ENCODE measurements around the gene APOB.

Gene APOB

GRCh38 chr2:21022792-21023367, 21.0 kb downstream of the APOB start:
- Histone ChIP-seq H3K36me3 (ENCODE audit: insufficient read depth, low read length) (no peaks in the 10 kb centered on the region), H3K27ac (ENCODE audit: low read depth, low read length, poor library complexity, severe bottlenecking) (no peak overlapping the region), H3K4me2 (ENCODE audit: low read length) (no peak overlapping the region), H4K20me1 (ENCODE audit: insufficient read depth, low read length) (no peaks in the 10 kb centered on the region), H3K4me3 (ENCODE audit: low read depth, low read length, poor library complexity, severe bottlenecking) (no peak overlapping the region), H3K79me2 (ENCODE audit: insufficient read depth, low read length) (no peaks in the 10 kb centered on the region), H3K27me3 (ENCODE audit: insufficient read depth, low read length) (no peaks in the 10 kb centered on the region), H3F3A (ENCODE audit: insufficient read depth, low read length) (no peaks in the 10 kb centered on the region), H3K9me2 (ENCODE audit: low read depth, low read length) (no peaks in the 10 kb centered on the region), H2AFZ (ENCODE audit: low read length) (no peak overlapping the region), H3K9ac (ENCODE audit: low read length) (no peak overlapping the region), H3K9me3 (ENCODE audit: low read length) (no peaks in the 10 kb centered on the region), H3K4me1 (ENCODE audit: insufficient read depth, low read length, severe bottlenecking) (no peaks in the 10 kb centered on the region)
- TF ChIP-seq EZH2 (IDR thresholded peaks at IDR 0.05; ENCODE audit: borderline replicate concordance, low read length) (no peak), CTCF (IDR thresholded peaks at IDR 0.05; ENCODE audit: low read length) (no peak)

- no peaks in the 10 kb centered on the region for H3K79me2 ChIP-seq (ENCODE audit: insufficient read depth, low read length)
- H3K9ac ChIP-seq (ENCODE audit: low read length) = no peak overlapping the region
- H3K9me2 ChIP-seq (ENCODE audit: low read depth, low read length) = no peaks in the 10 kb centered on the region
- H3K4me3 ChIP-seq (ENCODE audit: low read depth, low read length, poor library complexity, severe bottlenecking) = no peak overlapping the region
- no peaks in the 10 kb centered on the region for H4K20me1 ChIP-seq (ENCODE audit: insufficient read depth, low read length)
- no peaks in the 10 kb centered on the region for H3K27me3 ChIP-seq (ENCODE audit: insufficient read depth, low read length)
- H3K4me1 ChIP-seq (ENCODE audit: insufficient read depth, low read length, severe bottlenecking) = no peaks in the 10 kb centered on the region
- TF ChIP-seq CTCF (IDR thresholded peaks at IDR 0.05; ENCODE audit: low read length) = no peak
- no peak for TF ChIP-seq EZH2 (IDR thresholded peaks at IDR 0.05; ENCODE audit: borderline replicate concordance, low read length)
- no peak overlapping the region for H2AFZ ChIP-seq (ENCODE audit: low read length)
- H3K9me3 ChIP-seq (ENCODE audit: low read length) = no peaks in the 10 kb centered on the region
- no peaks in the 10 kb centered on the region for H3K36me3 ChIP-seq (ENCODE audit: insufficient read depth, low read length)
- H3K27ac ChIP-seq (ENCODE audit: low read depth, low read length, poor library complexity, severe bottlenecking) = no peak overlapping the region
- H3K4me2 ChIP-seq (ENCODE audit: low read length) = no peak overlapping the region
- H3F3A ChIP-seq (ENCODE audit: insufficient read depth, low read length) = no peaks in the 10 kb centered on the region
These were observed 22.4 kb downstream of the APOB start for GRCh38 chr2:21021430-21021829.

GRCh38 chr2:21020668-21021288, 23.1 kb downstream of the APOB start:
- no peaks in the 10 kb centered on the region for H3K9me3 ChIP-seq (ENCODE audit: low read length)
- H3K9ac ChIP-seq (ENCODE audit: low read length) = no peak overlapping the region
- H3K27ac ChIP-seq (ENCODE audit: low read depth, low read length, poor library complexity, severe bottlenecking) = no peak overlapping the region
- H2AFZ ChIP-seq (ENCODE audit: low read length) = no peak overlapping the region
- no peaks in the 10 kb centered on the region for H3K79me2 ChIP-seq (ENCODE audit: insufficient read depth, low read length)
- no peak overlapping the region for H3K4me3 ChIP-seq (ENCODE audit: low read depth, low read length, poor library complexity, severe bottlenecking)
- no peak overlapping the region for H3K4me2 ChIP-seq (ENCODE audit: low read length)
- H3K4me1 ChIP-seq (ENCODE audit: insufficient read depth, low read length, severe bottlenecking) = no peaks in the 10 kb centered on the region
- H3F3A ChIP-seq (ENCODE audit: insufficient read depth, low read length) = no peaks in the 10 kb centered on the region
- TF ChIP-seq EZH2 (IDR thresholded peaks at IDR 0.05; ENCODE audit: borderline replicate concordance, low read length) (no peak), CTCF (IDR thresholded peaks at IDR 0.05; ENCODE audit: low read length) (no peak)
- no peaks in the 10 kb centered on the region for H4K20me1 ChIP-seq (ENCODE audit: insufficient read depth, low read length)
- H3K27me3 ChIP-seq (ENCODE audit: insufficient read depth, low read length) = no peaks in the 10 kb centered on the region
- H3K9me2 ChIP-seq (ENCODE audit: low read depth, low read length) = no peaks in the 10 kb centered on the region
- H3K36me3 ChIP-seq (ENCODE audit: insufficient read depth, low read length) = no peaks in the 10 kb centered on the region

All from OCI-LY1 (cell line).